Measurements from ENCODE around the gene MMD2.

Gene MMD2

GRCh38 chr7:4868493-4868892 is 90.5 kb downstream of the MMD2 start:
- no peak for DNase-seq (ENCODE audit: low read depth)

GRCh38 chr7:4866528-4867496 is 92.2 kb downstream of the MMD2 start:
- DNase-seq (ENCODE audit: low read depth) = no peak

GRCh38 chr7:4862156-4862555 is 96.8 kb downstream of the MMD2 start:
- no peak for DNase-seq (ENCODE audit: low read depth)

GRCh38 chr7:4861673-4862072 is 97.3 kb downstream of the MMD2 start, which contains the start of gene PAPOLB:
Gene PAPOLB, minus strand, starts transcription at chr7:4862030. Its CDS starts 220 bp downstream, at chr7:4861810.
- DNase-seq (ENCODE audit: low read depth) = no peak

- DNase-seq (ENCODE audit: low read depth) = no peak
Observed at GRCh38 chr7:4861227-4861626, 97.8 kb downstream of the MMD2 start.

- DNase-seq (ENCODE audit: low read depth) = no peak
Observed at GRCh38 chr7:4857189-4857588, 101.8 kb downstream of the MMD2 start.

- no peak for DNase-seq (ENCODE audit: low read depth)
Observed at GRCh38 chr7:4856336-4857057, 102.5 kb downstream of the MMD2 start.

Data from stimulated activated CD8-positive, alpha-beta memory T cell treated with anti-CD3 and anti-CD28 coated beads, Interleukin-15, amount 100 ng/mL, for 1 hour (primary cell).